AG09309 (cell line): ENCODE data around the gene CACNG1.

Source experiments
- DNase-seq: peaks from one replicate; pipeline ENCODE4 v3.0.0-alpha.2; 2010; ENCODE audit warnings: low read depth
- H3K4me3 ChIP-seq: 2 replicates; pipeline ENCODE4 v1.5.1; 2011; ENCODE audit warnings: mild to moderate bottlenecking, low read depth, low read length, moderate library complexity; ENCODE audit not compliant: control insufficient read depth
- CTCF ChIP-seq: IDR thresholded peaks from 2 replicates; pipeline ENCODE4 v1.5.1; 2011; ENCODE audit warnings: mild to moderate bottlenecking, low read depth, low read length, inconsistent platforms; ENCODE audit not compliant: insufficient read depth, control insufficient read depth; ENCODE audit errors: missing control alignments

CACNG1 gene

GRCh38 chr17:67041531-67041930 lies 2.8 kb upstream of the CACNG1 start:
- no peak for DNase-seq
- TF ChIP-seq CTCF = no peak
- H3K4me3 ChIP-seq = no peak overlapping the region

GRCh38 chr17:67041941-67042899 lies 2.1 kb upstream of the CACNG1 start:
- DNase-seq = no peak
- no peak for TF ChIP-seq CTCF
- no peak overlapping the region for H3K4me3 ChIP-seq

GRCh38 chr17:67043283-67043682 lies 1.1 kb upstream of the CACNG1 start:
- no peak overlapping the region for H3K4me3 ChIP-seq
- no peak for TF ChIP-seq CTCF
- no peak for DNase-seq

GRCh38 chr17:67044940-67045339 lies 586 bp downstream of the CACNG1 start:
- DNase-seq = no peak
- no peak for TF ChIP-seq CTCF

GRCh38 chr17:67046398-67046797 lies 2.0 kb downstream of the CACNG1 start:
- DNase-seq = no peak
- H3K4me3 ChIP-seq = no peak overlapping the region
- TF ChIP-seq CTCF = no peak

More at GRCh38 chr17:67044940-67045339, 586 bp downstream of the CACNG1 start:
- no peak overlapping the region for H3K4me3 ChIP-seq

GRCh38 chr17:67047382-67047781 lies 3.0 kb downstream of the CACNG1 start:
- H3K4me3 ChIP-seq = no peak overlapping the region
- DNase-seq = no peak
- TF ChIP-seq CTCF = no peak
